ENCODE results near the gene GPD1L.
"Not testable (repeated sequence)": the region's sequence is repeated elsewhere in the genome, so short reads cannot be mapped to it uniquely, and the experiment has no call there.

GPD1L gene

DNA sequence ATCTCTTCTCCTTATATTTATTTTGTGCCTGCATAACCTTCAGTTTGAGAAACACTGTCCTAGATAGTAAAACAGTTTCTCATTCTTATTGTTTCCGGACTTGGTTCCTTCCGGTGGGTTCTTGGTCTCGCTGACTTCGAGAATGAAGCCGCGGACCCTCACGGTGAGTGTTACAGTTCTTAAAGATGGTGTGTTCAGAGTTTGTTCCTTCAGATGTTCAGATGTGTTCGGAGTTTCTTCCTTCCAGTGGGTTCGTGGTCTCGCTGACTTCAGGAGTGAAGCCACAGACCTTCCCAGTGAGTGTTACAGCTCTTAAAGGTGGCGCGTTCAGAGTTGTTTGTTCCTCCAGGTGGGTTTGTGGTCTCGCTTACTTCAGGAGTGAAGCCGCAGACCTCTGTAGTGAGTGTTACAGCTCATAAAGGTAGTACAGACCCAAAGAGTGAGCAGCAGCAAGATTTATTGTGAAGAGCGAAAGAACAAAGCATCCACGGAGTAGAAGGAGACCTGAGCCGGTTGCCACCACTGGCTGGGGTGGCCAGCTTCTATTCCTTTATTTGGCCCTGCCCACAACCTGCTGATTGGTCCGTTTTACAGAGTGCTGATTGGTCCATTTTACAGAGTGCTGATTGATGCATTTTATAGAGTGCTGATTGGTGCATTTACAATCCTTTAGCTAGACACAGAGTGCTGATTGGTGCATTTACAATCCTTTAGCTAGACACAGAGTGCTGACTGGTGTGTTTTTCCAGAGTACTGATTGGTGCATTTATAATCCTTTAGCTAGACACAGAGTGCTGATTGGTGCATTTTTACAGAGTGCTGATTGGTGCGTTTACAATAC, 8.3 kb downstream of the GPD1L start:
- not testable (repeated sequence) for H3K9ac ChIP-seq (ENCODE audit: low read depth, low read length); H3K36me3 ChIP-seq (ENCODE audit: insufficient read depth, low read length); H3K9me3 ChIP-seq (ENCODE audit: control insufficient read depth, insufficient read depth, low read length); H3K4me1 ChIP-seq (ENCODE audit: insufficient read depth, low read length)

DNA sequence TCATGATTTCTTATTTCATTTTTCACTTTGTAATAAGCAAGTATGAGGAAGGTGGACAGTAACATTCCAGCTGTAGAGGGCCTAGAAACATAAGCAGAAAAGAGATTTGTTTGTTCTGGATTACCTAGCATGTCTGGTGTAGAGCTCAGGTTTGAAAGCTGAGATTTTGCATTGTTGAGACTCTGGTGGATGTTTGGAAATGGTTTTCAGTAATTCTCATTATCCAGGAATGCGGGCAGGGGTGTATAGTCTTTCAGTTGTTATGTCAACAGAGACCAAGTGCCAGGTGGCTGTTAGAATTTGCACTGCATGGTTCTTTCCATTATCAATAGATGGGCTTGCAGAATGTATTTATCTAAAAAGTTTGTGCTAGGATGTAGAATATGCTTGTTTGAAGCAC, 10.9 kb downstream of the GPD1L start:
- Histone ChIP-seq H3K9ac (ENCODE audit: low read depth, low read length) (no peak overlapping the region), H3K4me1 (ENCODE audit: insufficient read depth, low read length) (no peaks in the 10 kb centered on the region)

GRCh38 chr3:32118215-32118614, 11.8 kb downstream of the GPD1L start:
- H3K9ac ChIP-seq (ENCODE audit: low read depth, low read length) = no peak overlapping the region
- no peaks in the 10 kb centered on the region for H3K9me3 ChIP-seq (ENCODE audit: control insufficient read depth, insufficient read depth, low read length)
- H3K4me1 ChIP-seq (ENCODE audit: insufficient read depth, low read length) = no peaks in the 10 kb centered on the region
- H3K36me3 ChIP-seq (ENCODE audit: insufficient read depth, low read length) = no peaks in the 10 kb centered on the region

More for the DNA sequence above, 10.9 kb downstream of the GPD1L start:
- Histone ChIP-seq H3K36me3 (ENCODE audit: insufficient read depth, low read length) (no peaks in the 10 kb centered on the region), H3K9me3 (ENCODE audit: control insufficient read depth, insufficient read depth, low read length) (no peaks in the 10 kb centered on the region)

DNA sequence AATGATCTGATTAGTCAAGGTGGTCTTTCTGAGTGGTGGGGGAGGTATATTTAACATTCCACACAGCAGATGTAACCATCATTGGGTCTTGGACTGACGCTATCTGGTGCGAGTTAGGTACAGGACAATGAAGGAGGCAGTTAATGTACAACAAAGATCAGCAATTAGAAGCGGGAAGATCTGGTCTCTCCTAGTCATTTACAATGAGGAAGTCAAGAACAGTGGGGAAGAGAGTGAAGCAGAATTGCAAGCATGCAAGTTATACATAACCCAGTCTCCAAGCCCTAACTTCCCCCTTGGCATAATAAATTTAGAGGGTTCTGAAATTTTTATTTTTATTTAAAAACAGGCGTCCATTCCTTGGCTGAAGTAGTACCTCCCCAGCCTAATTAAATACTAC, 14.1 kb downstream of the GPD1L start:
- Histone ChIP-seq H3K9ac (ENCODE audit: low read depth, low read length) (no peak overlapping the region), H3K36me3 (ENCODE audit: insufficient read depth, low read length) (no peaks in the 10 kb centered on the region), H3K9me3 (ENCODE audit: control insufficient read depth, insufficient read depth, low read length) (no peaks in the 10 kb centered on the region), H3K4me1 (ENCODE audit: insufficient read depth, low read length) (no peaks in the 10 kb centered on the region)

DNA sequence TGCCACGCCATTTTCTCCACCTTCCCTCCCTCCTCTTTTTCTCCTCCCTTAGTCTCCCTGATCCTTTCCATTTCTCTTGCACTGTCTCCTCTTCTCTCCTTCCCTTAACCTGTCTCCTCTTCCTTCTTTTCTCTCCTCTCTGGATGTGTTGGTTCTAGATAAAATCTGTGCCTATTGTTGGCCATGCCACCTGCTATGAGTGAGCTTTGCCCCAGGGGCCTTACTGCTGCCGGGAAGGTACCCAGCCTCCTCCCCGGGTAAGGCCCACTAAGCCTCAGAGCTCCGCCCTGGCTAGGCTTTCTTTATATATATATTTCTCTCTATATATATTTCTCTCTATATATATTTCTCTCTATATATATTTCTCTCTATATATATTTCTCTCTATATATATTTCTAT, 14.7 kb downstream of the GPD1L start:
- Histone ChIP-seq H3K9ac (ENCODE audit: low read depth, low read length) (no peak overlapping the region), H3K36me3 (ENCODE audit: insufficient read depth, low read length) (no peaks in the 10 kb centered on the region), H3K4me1 (ENCODE audit: insufficient read depth, low read length) (no peaks in the 10 kb centered on the region), H3K9me3 (ENCODE audit: control insufficient read depth, insufficient read depth, low read length) (no peaks in the 10 kb centered on the region)

DNA sequence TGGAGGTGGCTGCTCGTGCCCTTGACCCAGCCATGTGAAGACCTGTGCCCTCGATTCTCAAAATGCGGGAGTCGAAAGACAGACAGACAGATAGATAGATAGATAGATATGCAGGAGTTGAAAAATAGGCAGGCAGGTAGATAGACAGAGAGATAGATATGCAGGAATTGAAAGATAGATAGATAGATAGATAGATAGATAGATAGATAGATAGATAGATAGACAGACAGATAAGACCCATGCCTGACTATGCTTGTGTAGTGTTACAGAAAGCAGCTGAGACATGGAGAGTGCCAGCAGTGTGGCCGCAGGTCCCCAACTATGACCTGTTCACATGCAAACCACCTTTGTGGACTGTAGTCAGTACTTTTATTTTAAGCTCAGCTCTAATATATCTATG, 17.2 kb downstream of the GPD1L start:
- Histone ChIP-seq H3K36me3 (ENCODE audit: insufficient read depth, low read length) (no peaks in the 10 kb centered on the region), H3K4me1 (ENCODE audit: insufficient read depth, low read length) (no peaks in the 10 kb centered on the region), H3K9ac (ENCODE audit: low read depth, low read length) (no peak overlapping the region), H3K9me3 (ENCODE audit: control insufficient read depth, insufficient read depth, low read length) (no peaks in the 10 kb centered on the region)

- Histone ChIP-seq H3K4me1 (ENCODE audit: insufficient read depth, low read length) (no peaks in the 10 kb centered on the region), H3K36me3 (ENCODE audit: insufficient read depth, low read length) (no peaks in the 10 kb centered on the region), H3K9me3 (ENCODE audit: control insufficient read depth, insufficient read depth, low read length) (no peaks in the 10 kb centered on the region), H3K9ac (ENCODE audit: low read depth, low read length) (no peak overlapping the region)
Observed at GRCh38 chr3:32125012-32125411, 18.6 kb downstream of the GPD1L start.

GRCh38 chr3:32126305-32127015, 20.0 kb downstream of the GPD1L start:
- H3K9ac ChIP-seq (ENCODE audit: low read depth, low read length) = no peak overlapping the region
- H3K9me3 ChIP-seq (ENCODE audit: control insufficient read depth, insufficient read depth, low read length) = no peaks in the 10 kb centered on the region
- H3K4me1 ChIP-seq (ENCODE audit: insufficient read depth, low read length) = no peaks in the 10 kb centered on the region
- H3K36me3 ChIP-seq (ENCODE audit: insufficient read depth, low read length) = no peaks in the 10 kb centered on the region

DNA sequence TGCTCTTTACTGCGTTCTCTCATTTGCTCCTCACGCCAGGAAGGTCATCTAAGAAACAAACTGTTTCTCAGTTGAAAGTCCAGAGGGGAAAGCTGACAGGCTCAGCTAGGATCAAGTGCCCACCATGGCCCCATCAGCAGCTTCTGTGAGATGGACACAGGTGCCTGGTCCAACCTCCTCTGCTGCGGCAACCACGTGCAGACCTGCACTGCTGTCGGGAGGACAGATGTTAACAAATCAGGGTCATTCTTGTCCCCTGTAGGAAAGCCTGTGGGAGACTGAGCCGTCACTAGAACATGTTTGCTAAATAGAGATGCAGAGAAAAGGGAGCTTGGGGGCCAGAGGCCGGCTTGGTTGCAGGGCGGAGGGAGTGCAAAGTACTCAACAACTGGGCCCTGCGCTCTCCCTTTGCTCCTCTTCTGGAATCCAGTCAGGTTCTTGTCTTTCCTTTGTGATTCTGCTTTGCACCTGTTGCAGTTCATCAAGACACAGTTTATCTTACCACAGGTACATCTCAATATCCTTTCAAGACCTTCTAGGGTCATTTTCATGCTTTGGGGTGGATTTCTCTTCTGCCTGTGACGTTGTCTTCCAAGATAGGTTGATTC, 20.9 kb downstream of the GPD1L start:
- Histone ChIP-seq H3K9ac (ENCODE audit: low read depth, low read length) (no peak overlapping the region), H3K9me3 (ENCODE audit: control insufficient read depth, insufficient read depth, low read length) (no peaks in the 10 kb centered on the region), H3K36me3 (ENCODE audit: insufficient read depth, low read length) (no peaks in the 10 kb centered on the region), H3K4me1 (ENCODE audit: insufficient read depth, low read length) (no peaks in the 10 kb centered on the region)

DNA sequence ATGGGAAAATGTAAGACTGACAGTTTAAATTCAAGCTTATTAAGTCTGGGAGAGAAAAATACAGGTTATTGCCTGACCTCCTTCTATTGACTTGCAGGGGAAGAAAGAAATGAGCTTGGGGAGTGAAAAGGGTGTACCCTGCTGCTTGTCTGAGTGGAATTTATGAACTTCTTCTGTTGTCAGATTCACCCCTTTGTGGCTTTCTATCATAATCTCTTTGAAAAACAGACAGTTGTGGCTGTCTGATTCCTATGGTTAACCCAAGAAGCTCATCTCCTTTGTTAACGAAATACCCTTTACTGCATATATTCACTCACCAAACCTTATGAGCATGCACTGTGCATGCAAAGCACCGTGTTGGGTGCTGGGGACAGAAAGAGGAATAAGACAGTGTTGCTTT, 22.5 kb downstream of the GPD1L start:
- Histone ChIP-seq H3K9me3 (ENCODE audit: control insufficient read depth, insufficient read depth, low read length) (no peaks in the 10 kb centered on the region), H3K4me1 (ENCODE audit: insufficient read depth, low read length) (no peaks in the 10 kb centered on the region), H3K9ac (ENCODE audit: low read depth, low read length) (no peak overlapping the region), H3K36me3 (ENCODE audit: insufficient read depth, low read length) (no peaks in the 10 kb centered on the region)

- Histone ChIP-seq H3K36me3 (ENCODE audit: insufficient read depth, low read length) (no peaks in the 10 kb centered on the region), H3K9me3 (ENCODE audit: control insufficient read depth, insufficient read depth, low read length) (no peaks in the 10 kb centered on the region), H3K4me1 (ENCODE audit: insufficient read depth, low read length) (no peaks in the 10 kb centered on the region), H3K9ac (ENCODE audit: low read depth, low read length) (no peak overlapping the region)
Observed at GRCh38 chr3:32129832-32130231, 23.4 kb downstream of the GPD1L start.

- no peaks in the 10 kb centered on the region for H3K4me1 ChIP-seq (ENCODE audit: insufficient read depth, low read length)
- no peaks in the 10 kb centered on the region for H3K9me3 ChIP-seq (ENCODE audit: control insufficient read depth, insufficient read depth, low read length)
- H3K36me3 ChIP-seq (ENCODE audit: insufficient read depth, low read length) = no peaks in the 10 kb centered on the region
- H3K9ac ChIP-seq (ENCODE audit: low read depth, low read length) = no peak overlapping the region
Observed at GRCh38 chr3:32132121-32132520, 25.7 kb downstream of the GPD1L start.

DNA sequence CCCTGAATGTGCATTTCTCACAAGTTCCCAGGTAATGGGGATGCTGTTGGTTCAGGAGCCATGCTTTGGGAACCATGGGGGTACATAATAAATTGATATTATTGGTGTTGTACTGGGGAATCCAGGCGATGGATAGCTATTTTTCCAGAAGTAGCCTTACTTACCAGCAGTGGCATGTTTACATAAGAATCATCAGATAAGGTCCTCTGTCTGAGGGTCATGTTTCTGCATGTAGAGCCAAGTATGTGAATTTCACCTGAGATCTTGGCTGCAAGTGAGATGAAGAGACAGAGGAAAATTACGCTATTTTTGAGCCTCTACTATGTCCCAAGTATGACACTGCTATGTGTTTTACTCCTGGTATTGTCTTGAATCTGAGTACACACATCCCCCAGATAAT, 26.3 kb downstream of the GPD1L start:
- no peaks in the 10 kb centered on the region for H3K36me3 ChIP-seq (ENCODE audit: insufficient read depth, low read length)
- H3K9me3 ChIP-seq (ENCODE audit: control insufficient read depth, insufficient read depth, low read length) = no peaks in the 10 kb centered on the region
- no peak overlapping the region for H3K9ac ChIP-seq (ENCODE audit: low read depth, low read length)
- no peaks in the 10 kb centered on the region for H3K4me1 ChIP-seq (ENCODE audit: insufficient read depth, low read length)

DNA sequence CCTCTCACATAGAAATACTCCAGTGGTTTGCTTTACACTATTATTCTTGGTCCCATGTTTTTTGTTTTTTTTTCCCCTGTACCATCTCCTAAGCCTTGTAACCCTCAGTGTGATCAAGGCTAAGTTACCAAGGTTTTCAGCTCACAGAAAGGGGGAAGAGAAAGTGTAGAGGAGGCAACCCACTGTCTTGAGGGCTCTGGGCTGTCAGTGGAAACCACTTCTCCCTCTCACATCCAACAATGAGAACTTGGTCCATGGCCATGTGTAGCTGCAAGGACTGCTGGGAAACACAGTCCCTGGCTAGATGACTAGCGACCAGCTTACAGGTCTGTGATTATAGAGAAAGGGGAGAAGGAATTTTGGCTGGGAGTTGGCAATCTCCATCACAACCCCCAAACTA, 30.3 kb downstream of the GPD1L start:
- Histone ChIP-seq H3K9ac (ENCODE audit: low read depth, low read length) (no peak overlapping the region), H3K9me3 (ENCODE audit: control insufficient read depth, insufficient read depth, low read length) (no peaks in the 10 kb centered on the region), H3K36me3 (ENCODE audit: insufficient read depth, low read length) (no peaks in the 10 kb centered on the region), H3K4me1 (ENCODE audit: insufficient read depth, low read length) (no peaks in the 10 kb centered on the region)

DNA sequence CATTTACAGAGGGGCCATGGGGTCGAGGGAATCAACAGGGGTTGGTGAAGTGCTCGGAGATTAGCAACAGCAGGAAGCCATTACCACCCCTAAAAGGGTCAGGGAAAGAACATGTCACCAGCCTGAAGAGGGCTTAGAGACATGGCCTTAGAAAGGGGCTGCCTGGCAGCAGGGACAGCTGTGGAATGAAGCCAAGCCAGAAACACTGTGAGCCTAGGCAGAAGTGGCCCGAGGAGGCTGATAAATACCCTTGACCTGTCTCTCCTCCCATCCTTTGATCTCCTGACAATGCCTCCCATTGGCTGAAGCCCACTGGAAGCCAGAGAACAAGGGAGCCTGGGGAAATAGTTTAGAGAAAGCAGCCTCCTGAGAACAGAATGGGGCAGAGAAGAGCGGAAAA, 31.4 kb downstream of the GPD1L start:
- Histone ChIP-seq H3K4me1 (ENCODE audit: insufficient read depth, low read length) (no peaks in the 10 kb centered on the region), H3K9ac (ENCODE audit: low read depth, low read length) (no peak overlapping the region), H3K36me3 (ENCODE audit: insufficient read depth, low read length) (no peaks in the 10 kb centered on the region), H3K9me3 (ENCODE audit: control insufficient read depth, insufficient read depth, low read length) (no peaks in the 10 kb centered on the region)
